OCI-LY1 (cell line): ENCODE measurements around the gene MRPL41.

ENCODE experiments used
- H2AFZ ChIP-seq: fragments of 200-600 bp; sonication (generic), shearing (Covaris generic); 2 replicates; pipeline ENCODE4 v1.6.0; 2014; ENCODE audit warnings: antibody characterized with exemption, mild to moderate bottlenecking, low read length
- H3F3A ChIP-seq: fragments of 200-600 bp; sonication (generic), shearing (Covaris generic); 2 replicates; pipeline ENCODE4 v1.6.0; 2014; ENCODE audit warnings: mild to moderate bottlenecking, antibody characterized with exemption, low read length, moderate library complexity; ENCODE audit not compliant: insufficient read depth
- H3K27ac ChIP-seq: fragments of 200-600 bp; sonication (generic); 2 replicates; pipeline ENCODE4 v1.5.1; 2014; ENCODE audit warnings: low read length, mixed run types, mild to moderate bottlenecking, low read depth; ENCODE audit not compliant: poor library complexity, severe bottlenecking
- H3K27me3 ChIP-seq: fragments of 200-600 bp; sonication (generic); 2 replicates; pipeline ENCODE4 v1.6.0; 2014; ENCODE audit warnings: antibody characterized with exemption, mild to moderate bottlenecking, low read length, moderate library complexity; ENCODE audit not compliant: insufficient read depth
- H3K36me3 ChIP-seq: fragments of 200-600 bp; sonication (generic); 2 replicates; pipeline ENCODE4 v1.6.1; 2014; ENCODE audit warnings: mild to moderate bottlenecking, antibody characterized with exemption, low read length, moderate library complexity, mixed read lengths; ENCODE audit not compliant: insufficient read depth
- H3K4me1 ChIP-seq: fragments of 200-600 bp; sonication (generic); 2 replicates; pipeline ENCODE4 v1.5.1; 2014; ENCODE audit warnings: mild to moderate bottlenecking, low read length, moderate library complexity; ENCODE audit not compliant: insufficient read depth, severe bottlenecking
- H3K4me2 ChIP-seq: fragments of 200-600 bp; sonication (generic), shearing (Covaris generic); 2 replicates; pipeline ENCODE4 v1.6.1; 2014; ENCODE audit warnings: low read length
- H3K4me3 ChIP-seq: fragments of 200-600 bp; sonication (generic); 2 replicates; pipeline ENCODE4 v1.5.1; 2014; ENCODE audit warnings: low read length, low read depth, mild to moderate bottlenecking, mixed read lengths; ENCODE audit not compliant: poor library complexity, severe bottlenecking
- H3K79me2 ChIP-seq: fragments of 200-600 bp; shearing (Covaris generic); 2 replicates; pipeline ENCODE4 v1.6.1; 2016; ENCODE audit warnings: mixed run types, low read length, mixed read lengths; ENCODE audit not compliant: insufficient read depth
- H3K9ac ChIP-seq: fragments of 200-600 bp; sonication (generic), shearing (Covaris generic); 2 replicates; pipeline ENCODE4 v1.6.1; 2014; ENCODE audit warnings: mild to moderate bottlenecking, low read length, mixed read lengths
- H3K9me2 ChIP-seq: fragments of 200-600 bp; sonication (generic), shearing (Covaris generic); 2 replicates; pipeline ENCODE4 v1.6.1; 2014; ENCODE audit warnings: low read depth, mild to moderate bottlenecking, low read length, mixed read lengths
- H3K9me3 ChIP-seq: fragments of 200-600 bp; shearing (Covaris generic); 2 replicates; pipeline ENCODE4 v1.6.1; 2014; ENCODE audit warnings: low read length, mixed read lengths
- H4K20me1 ChIP-seq: fragments of 200-600 bp; sonication (generic), shearing (Covaris generic); 2 replicates; pipeline ENCODE4 v1.6.0; 2016; ENCODE audit warnings: mild to moderate bottlenecking, low read length; ENCODE audit not compliant: insufficient read depth
- EZH2 ChIP-seq: fragments of 200-600 bp; sonication (generic), shearing (Covaris generic); IDR thresholded peaks from 2 replicates; pipeline ENCODE4 v1.8.0; 2017; ENCODE audit warnings: borderline replicate concordance, mixed run types, mild to moderate bottlenecking, antibody characterized with exemption, low read length, moderate library complexity, mixed read lengths
- TF ChIP-seq, protein P1 (sequence below): fragments of 200-600 bp; sonication (generic), shearing (Covaris generic); IDR thresholded peaks from 2 replicates; pipeline ENCODE4 v1.5.1; 2017; ENCODE audit warnings: mild to moderate bottlenecking, antibody characterized with exemption, low read length, moderate library complexity, mixed read lengths

The MRPL41 gene

DNA sequence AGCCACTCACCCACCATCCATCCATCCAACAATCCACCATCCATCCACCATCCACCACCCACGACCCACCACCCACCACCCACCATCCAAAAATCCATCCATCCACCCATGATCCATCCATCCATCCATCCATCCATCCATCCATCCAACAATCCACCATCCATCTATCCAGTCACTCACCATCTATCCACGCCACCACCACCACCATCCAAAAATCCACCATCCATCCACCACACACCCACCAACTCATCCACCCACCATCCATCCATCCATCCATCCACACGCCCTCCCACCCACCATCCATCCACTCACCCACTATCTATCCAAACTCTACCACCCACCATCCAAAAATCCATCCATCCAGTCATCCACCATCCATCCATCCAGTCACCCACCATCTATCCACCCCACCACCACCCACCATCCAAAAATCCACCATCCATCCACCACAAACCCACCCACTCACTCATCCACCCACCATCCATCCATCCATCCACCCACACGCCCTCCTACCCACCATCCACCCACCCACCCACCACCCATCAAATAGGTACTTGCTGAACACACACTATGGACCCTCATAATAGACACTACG is 18.0 kb downstream of the MRPL41 start:
- no peaks in the 10 kb centered on the region for H3K79me2 ChIP-seq
- no peaks in the 10 kb centered on the region for H3K9me3 ChIP-seq
- H4K20me1 ChIP-seq = no peaks in the 10 kb centered on the region
- TF ChIP-seq EZH2 = no peak
- TF ChIP-seq, protein P1, sequence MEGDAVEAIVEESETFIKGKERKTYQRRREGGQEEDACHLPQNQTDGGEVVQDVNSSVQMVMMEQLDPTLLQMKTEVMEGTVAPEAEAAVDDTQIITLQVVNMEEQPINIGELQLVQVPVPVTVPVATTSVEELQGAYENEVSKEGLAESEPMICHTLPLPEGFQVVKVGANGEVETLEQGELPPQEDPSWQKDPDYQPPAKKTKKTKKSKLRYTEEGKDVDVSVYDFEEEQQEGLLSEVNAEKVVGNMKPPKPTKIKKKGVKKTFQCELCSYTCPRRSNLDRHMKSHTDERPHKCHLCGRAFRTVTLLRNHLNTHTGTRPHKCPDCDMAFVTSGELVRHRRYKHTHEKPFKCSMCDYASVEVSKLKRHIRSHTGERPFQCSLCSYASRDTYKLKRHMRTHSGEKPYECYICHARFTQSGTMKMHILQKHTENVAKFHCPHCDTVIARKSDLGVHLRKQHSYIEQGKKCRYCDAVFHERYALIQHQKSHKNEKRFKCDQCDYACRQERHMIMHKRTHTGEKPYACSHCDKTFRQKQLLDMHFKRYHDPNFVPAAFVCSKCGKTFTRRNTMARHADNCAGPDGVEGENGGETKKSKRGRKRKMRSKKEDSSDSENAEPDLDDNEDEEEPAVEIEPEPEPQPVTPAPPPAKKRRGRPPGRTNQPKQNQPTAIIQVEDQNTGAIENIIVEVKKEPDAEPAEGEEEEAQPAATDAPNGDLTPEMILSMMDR = no peak
- H3K9me2 ChIP-seq = no peaks in the 10 kb centered on the region
- no peak overlapping the region for H2AFZ ChIP-seq
- no peaks in the 10 kb centered on the region for H3K27me3 ChIP-seq
- H3K4me2 ChIP-seq = no peak overlapping the region
- peaks cover 51% of the 10 kb centered on the region for H3K36me3 ChIP-seq
- H3K27ac ChIP-seq = no peak overlapping the region
- no peaks in the 10 kb centered on the region for H3F3A ChIP-seq
- no peak overlapping the region for H3K4me3 ChIP-seq
- no peak overlapping the region for H3K9ac ChIP-seq
- H3K4me1 ChIP-seq = no peaks in the 10 kb centered on the region

DNA sequence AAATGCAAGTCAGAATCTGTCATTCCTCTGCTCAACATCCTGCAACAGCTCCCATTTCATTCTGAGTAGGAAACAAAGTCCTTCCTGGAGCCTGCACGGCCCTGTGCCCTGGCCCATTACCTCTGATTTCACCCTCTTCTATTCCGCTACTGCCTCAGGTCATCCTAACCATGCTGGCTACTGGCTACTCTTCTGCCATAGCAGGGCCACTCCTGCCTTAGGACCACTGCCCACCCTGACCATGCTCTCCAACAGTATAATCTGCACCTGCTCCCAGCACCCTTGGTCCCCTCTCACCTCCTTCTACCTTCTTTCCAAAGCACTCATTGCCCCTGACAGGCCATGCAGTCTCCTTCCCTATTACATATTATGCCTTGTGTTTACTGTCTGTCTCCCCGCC is 18.9 kb downstream of the MRPL41 start:
- H3K4me1 ChIP-seq = peaks cover 7% of the 10 kb centered on the region
- no peaks in the 10 kb centered on the region for H3K9me3 ChIP-seq
- no peaks in the 10 kb centered on the region for H3K79me2 ChIP-seq
- H4K20me1 ChIP-seq = no peaks in the 10 kb centered on the region
- H3K9me2 ChIP-seq = no peaks in the 10 kb centered on the region
- H3K36me3 ChIP-seq = peaks cover 56% of the 10 kb centered on the region
- H3K4me3 ChIP-seq = no peak overlapping the region
- H3K4me2 ChIP-seq = no peak overlapping the region
- no peaks in the 10 kb centered on the region for H3F3A ChIP-seq
- no peak overlapping the region for H3K9ac ChIP-seq
- no peak overlapping the region for H3K27ac ChIP-seq
- no peaks in the 10 kb centered on the region for H3K27me3 ChIP-seq
- TF ChIP-seq EZH2 = no peak
- TF ChIP-seq, protein P1 = no peak
- no peak overlapping the region for H2AFZ ChIP-seq

DNA sequence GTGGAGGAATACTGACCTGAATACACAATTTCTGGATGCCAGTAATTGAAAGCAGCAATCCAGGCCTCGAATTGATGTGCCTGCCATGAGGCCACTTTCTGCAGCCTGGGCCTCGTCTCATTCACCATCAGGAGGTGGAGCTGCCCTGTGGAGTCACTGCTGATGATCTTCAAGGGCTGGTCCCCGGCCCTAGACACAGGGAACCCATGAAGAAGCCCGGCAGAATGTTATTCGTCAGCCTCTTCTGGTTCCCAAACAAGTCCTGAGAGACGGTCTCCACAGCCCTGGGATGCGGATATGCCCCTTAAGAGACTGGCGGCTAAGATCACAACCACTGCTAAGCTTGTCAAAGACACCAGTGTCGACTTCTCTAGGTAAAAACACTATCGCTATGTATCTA is 22.5 kb downstream of the MRPL41 start:
- Histone ChIP-seq H3K4me1 (peaks cover 35% of the 10 kb centered on the region), H3K27me3 (no peaks in the 10 kb centered on the region), H3K9me3 (no peaks in the 10 kb centered on the region), H3K9me2 (no peaks in the 10 kb centered on the region), H2AFZ (no peak overlapping the region), H3K79me2 (peaks cover 15% of the 10 kb centered on the region), H3K36me3 (peaks cover 51% of the 10 kb centered on the region), H3K4me3 (no peak overlapping the region), H3K27ac (no peak overlapping the region), H3F3A (no peaks in the 10 kb centered on the region), H4K20me1 (no peaks in the 10 kb centered on the region), H3K4me2 (no peak overlapping the region), H3K9ac (no peak overlapping the region)
- TF ChIP-seq EZH2 = no peak
- TF ChIP-seq, protein P1 = no peak
